Hepatocyte (in vitro differentiated cells): Measurements from ENCODE around the gene PIGK. TPM values are rescaled to one million over a fixed set of nuclear protein-coding genes. Genes with fewer than 3 reads are reported as not detected.
"Not testable (repeated sequence)": the region's sequence is repeated elsewhere in the genome, so short reads cannot be mapped to it uniquely, and the experiment has no call there.

ENCODE experiments used
- DNase-seq: peaks from one replicate; pipeline ENCODE4 v3.0.0-alpha.2; 2016; ENCODE audit warnings: low spot score
- H2AFZ ChIP-seq: fragments of 200-600 bp; sonication (generic); 2 replicates; pipeline ENCODE4 v1.6.0; 2016; ENCODE audit warnings: antibody characterized with exemption, mild to moderate bottlenecking
- H3K27ac ChIP-seq: fragments of 200-600 bp; sonication (generic); 2 replicates; pipeline ENCODE4 v1.5.1; 2016; ENCODE audit warnings: mild to moderate bottlenecking
- H3K27me3 ChIP-seq: fragments of 200-600 bp; sonication (generic); 2 replicates; pipeline ENCODE4 v1.6.1; 2016
- H3K36me3 ChIP-seq: fragments of 200-600 bp; sonication (generic); replicated peaks from 2 replicates; pipeline ENCODE4 v1.5.1; 2016; ENCODE audit warnings: low read depth; ENCODE audit not compliant: insufficient read depth
- H3K4me1 ChIP-seq: fragments of 200-600 bp; sonication (generic); 2 replicates; pipeline ENCODE4 v1.5.1; 2016; ENCODE audit warnings: mild to moderate bottlenecking, moderate library complexity; ENCODE audit not compliant: insufficient read depth
- H3K4me2 ChIP-seq: fragments of 200-600 bp; sonication (generic); 2 replicates; pipeline ENCODE4 v1.6.0; 2016
- H3K4me3 ChIP-seq: fragments of 200-600 bp; sonication (generic); 2 replicates; pipeline ENCODE4 v1.5.1; 2016; ENCODE audit warnings: mild to moderate bottlenecking
- H3K79me2 ChIP-seq: fragments of 200-600 bp; sonication (generic); 2 replicates; pipeline ENCODE4 v1.6.0; 2017; ENCODE audit warnings: mild to moderate bottlenecking
- H3K9me2 ChIP-seq: fragments of 200-600 bp; sonication (generic); replicated peaks from 2 replicates; pipeline ENCODE4 v1.6.0; 2017; ENCODE audit warnings: mild to moderate bottlenecking; ENCODE audit not compliant: insufficient read depth
- H3K9me3 ChIP-seq: fragments of 200-600 bp; sonication (generic); 2 replicates; pipeline ENCODE4 v1.5.1; 2016; ENCODE audit warnings: low read depth, mild to moderate bottlenecking
- H4K20me1 ChIP-seq: fragments of 200-600 bp; sonication (generic); 2 replicates; pipeline ENCODE4 v1.6.0; 2016; ENCODE audit warnings: mild to moderate bottlenecking; ENCODE audit not compliant: insufficient read depth, poor library complexity, severe bottlenecking
- CTCF ChIP-seq: fragments of 200-600 bp; sonication (generic); IDR thresholded peaks from 2 replicates; pipeline ENCODE4 v1.5.1; 2016; ENCODE audit warnings: antibody characterized with exemption, mild to moderate bottlenecking; ENCODE audit not compliant: poor library complexity
- EZH2 ChIP-seq: fragments of 200-600 bp; sonication (generic); IDR thresholded peaks from 2 replicates; pipeline ENCODE4 v1.6.1; 2016; ENCODE audit warnings: antibody characterized with exemption, mild to moderate bottlenecking, borderline replicate concordance
- EZH2phosphoT487 ChIP-seq: fragments of 200-600 bp; sonication (generic); IDR thresholded peaks from one replicate; pipeline ENCODE4 v1.6.1; 2018; ENCODE audit warnings: antibody characterized with exemption, mild to moderate bottlenecking, low read depth, moderate library complexity; ENCODE audit not compliant: unreplicated experiment, severe bottlenecking
- WGBS: methylation state at CpG from one replicate; pipeline ENCODE4 v1.1.6; 2016; ENCODE audit warnings: low lambda C conversion rate; ENCODE audit errors: missing lambda C conversion rate; 5-methylcytosine and 5-hydroxymethylcytosine counted together
- polyA plus RNA-seq: library from polyadenylated mRNA; unstranded; fragments of >200 nt; fragmentation: Nextera tagmentation; extraction: Ambion mirVana; gene quantifications from 2 replicates; pipeline ENCODE4 v1.2.1, GENCODE V29; 2016
- total RNA-seq: library from RNA; depleted of rRNA; stranded (reverse); fragments of >200 nt; gene quantifications from 2 replicates; pipeline ENCODE4 v1.2.3, GENCODE V29; 2014

The PIGK gene
- total and polyA plus RNA-seq, 2 experiments from 2014 or later = 19.4 to 37.1 TPM

DNA sequence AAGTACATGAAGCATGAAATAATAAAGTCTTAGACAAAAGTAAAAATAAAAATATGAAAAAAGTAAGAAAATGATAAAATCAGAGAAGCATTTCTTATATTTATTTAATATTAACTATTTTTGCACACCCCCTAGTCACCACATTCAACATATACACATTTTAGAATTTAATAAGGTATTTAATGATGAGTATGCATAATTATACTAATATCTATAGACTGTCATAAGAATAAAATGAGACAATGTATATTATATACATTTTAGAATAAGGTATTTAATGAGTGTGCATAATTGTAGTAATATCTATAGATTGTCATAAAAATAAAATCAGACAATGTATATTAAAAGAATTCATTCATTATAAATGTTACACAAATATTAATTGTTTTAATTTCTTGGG lies 18.9 kb downstream of the PIGK start:
- Histone ChIP-seq H3K4me1 (no peaks in the 10 kb centered on the region), H3K4me2 (no peak overlapping the region), H3K9me3 (no peaks in the 10 kb centered on the region), H3K27ac (no peak overlapping the region), H3K27me3 (no peaks in the 10 kb centered on the region), H3K9me2 (no peaks in the 10 kb centered on the region), H3K4me3 (no peak overlapping the region), H3K79me2 (no peaks in the 10 kb centered on the region), H2AFZ (no peak overlapping the region), H4K20me1 (no peaks in the 10 kb centered on the region), H3K36me3 (no peaks in the 10 kb centered on the region)
- TF ChIP-seq EZH2 (no peak), CTCF (no peak), EZH2phosphoT487 (no peak)
- DNase-seq = no peak

- Histone ChIP-seq H3K27me3 (no peaks in the 10 kb centered on the region), H3K4me2 (no peak overlapping the region), H3K79me2 (no peaks in the 10 kb centered on the region), H3K9me3 (no peaks in the 10 kb centered on the region), H3K27ac (no peak overlapping the region), H4K20me1 (no peaks in the 10 kb centered on the region), H3K9me2 (no peaks in the 10 kb centered on the region), H3K36me3 (no peaks in the 10 kb centered on the region), H2AFZ (no peak overlapping the region), H3K4me3 (no peak overlapping the region), H3K4me1 (no peaks in the 10 kb centered on the region)
- no peak for DNase-seq
- TF ChIP-seq EZH2 (no peak), EZH2phosphoT487 (no peak), CTCF (no peak)
- 92% methylated on average over 3 of the region's 3 CpGs for WGBS
These were observed 21.9 kb downstream of the PIGK start for GRCh38 chr1:77197351-77197750.

DNA sequence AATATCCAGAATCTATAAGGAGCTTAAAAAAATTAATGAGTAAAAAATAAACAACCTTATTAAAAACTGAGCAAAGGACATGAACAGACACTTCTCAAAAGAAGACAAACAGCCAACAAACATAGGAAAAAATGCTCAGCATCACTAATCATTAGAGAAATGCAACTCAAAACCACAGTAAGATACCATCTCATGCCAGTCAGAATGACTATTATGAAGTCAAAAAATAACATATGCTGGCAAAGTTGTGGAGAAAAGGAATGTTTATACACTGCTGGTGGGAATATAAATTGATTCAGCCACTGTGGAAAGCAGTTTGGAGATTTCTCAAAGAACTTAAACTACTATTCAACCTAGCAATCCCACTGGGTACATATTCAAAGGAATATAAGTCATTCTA lies 25.3 kb downstream of the PIGK start:
- DNase-seq = no peak
- no peaks in the 10 kb centered on the region for H3K9me3 ChIP-seq
- no peaks in the 10 kb centered on the region for H3K4me1 ChIP-seq
- no peaks in the 10 kb centered on the region for H3K79me2 ChIP-seq
- no peak overlapping the region for H2AFZ ChIP-seq
- H4K20me1 ChIP-seq = no peaks in the 10 kb centered on the region
- no peaks in the 10 kb centered on the region for H3K9me2 ChIP-seq
- no peaks in the 10 kb centered on the region for H3K36me3 ChIP-seq
- H3K27me3 ChIP-seq = no peaks in the 10 kb centered on the region
- no peak overlapping the region for H3K4me3 ChIP-seq
- no peak overlapping the region for H3K27ac ChIP-seq
- no peak overlapping the region for H3K4me2 ChIP-seq
- TF ChIP-seq EZH2phosphoT487 = no peak
- no peak for TF ChIP-seq CTCF
- no peak for TF ChIP-seq EZH2

GRCh38 chr1:77188770-77189169 lies 30.5 kb downstream of the PIGK start:
- Histone ChIP-seq H3K4me1 (no peaks in the 10 kb centered on the region), H3K79me2 (no peaks in the 10 kb centered on the region), H2AFZ (no peak overlapping the region)

GRCh38 chr1:77186907-77187306 lies 32.3 kb downstream of the PIGK start:
- not testable (repeated sequence) for H3K4me1 ChIP-seq, H2AFZ ChIP-seq, H3K27ac ChIP-seq, H4K20me1 ChIP-seq, H3K27me3 ChIP-seq, H3K79me2 ChIP-seq, H3K9me2 ChIP-seq, H3K4me2 ChIP-seq, H3K36me3 ChIP-seq, DNase-seq, H3K4me3 ChIP-seq, H3K9me3 ChIP-seq
- 90% methylated on average over 4 of the region's 4 CpGs for WGBS

More at GRCh38 chr1:77188770-77189169, 30.5 kb downstream of the PIGK start:
- H3K36me3 ChIP-seq = no peaks in the 10 kb centered on the region
- no peak overlapping the region for H3K4me3 ChIP-seq
- no peak for DNase-seq
- H3K9me3 ChIP-seq = no peaks in the 10 kb centered on the region
- H3K4me2 ChIP-seq = no peak overlapping the region
- no peaks in the 10 kb centered on the region for H3K27me3 ChIP-seq
- no peaks in the 10 kb centered on the region for H4K20me1 ChIP-seq
- TF ChIP-seq CTCF (no peak), EZH2 (no peak), EZH2phosphoT487 (no peak)
- H3K9me2 ChIP-seq = no peaks in the 10 kb centered on the region
- 98% methylated on average over 4 of the region's 4 CpGs for WGBS
- no peak overlapping the region for H3K27ac ChIP-seq
